BJ (cell line): ENCODE measurements around the gene AKAP11. TPM values are rescaled to one million over a fixed set of nuclear protein-coding genes. Genes with fewer than 3 reads are reported as not detected.
A peak's percentile ranks its signal among the peaks of the same experiment; 100 is the strongest.

Experiments used
- CTCF ChIA-PET: fragments of 350-600 bp; formaldehyde crosslinking; extraction: SDS; loops from one replicate; lab custom pipeline; 2021; ENCODE audit warnings: antibody characterized with exemption, inconsistent platforms; lab: Yijun Ruan, JAX
- POLR2A ChIA-PET: fragments of 300-600 bp; sonication (Branson Sonifier 250); formaldehyde crosslinking; extraction: SDS; loops from one replicate; lab custom pipeline; 2021; ENCODE audit warnings: antibody characterized with exemption; lab: Charles Lee
- DNase-seq: peaks from one replicate; pipeline ENCODE4 v3.0.0-alpha.2; 2011; ENCODE audit warnings: low read depth
- H3K27me3 ChIP-seq: 2 replicates; pipeline ENCODE4 v1.6.0; 2011; ENCODE audit warnings: low read length; ENCODE audit not compliant: control insufficient read depth, insufficient read depth
- H3K36me3 ChIP-seq: 2 replicates; pipeline ENCODE4 v1.5.1; 2011; ENCODE audit warnings: low read length; ENCODE audit not compliant: control insufficient read depth, insufficient read depth
- H3K4me3 ChIP-seq: 2 replicates; pipeline ENCODE4 v1.5.1; 2011; ENCODE audit warnings: low read depth, mild to moderate bottlenecking, control low read depth, low read length
- CTCF ChIP-seq: IDR thresholded peaks from 2 replicates; pipeline ENCODE4 v1.5.1; 2011; ENCODE audit warnings: low read depth, mild to moderate bottlenecking, control low read depth, inconsistent platforms, low read length, moderate library complexity; ENCODE audit not compliant: insufficient read depth
- polyA plus RNA-seq: library from polyadenylated mRNA; depleted of rRNA; stranded (reverse); fragments of >200 nt; gene quantifications from 2 replicates; pipeline ENCODE4 v1.2.3, GENCODE V29; 2011

The AKAP11 gene
- polyA plus RNA-seq, 1 experiment = 9.3 TPM

GRCh38 chr13:42260903-42261654 lies 10.9 kb upstream of the AKAP11 start:
- Histone ChIP-seq H3K27me3 (peaks cover 2% of the 10 kb centered on the region; the same call in 1 of the 2 replicates), H3K4me3 (no peak overlapping the region), H3K36me3 (no peaks in the 10 kb centered on the region)
- CTCF ChIA-PET = interaction anchor here (1.2 kb wide), 1 partner anchor 8 kb away, joined by 4 read pairs; no protein-coding TSS in a partner anchor
- no peak for TF ChIP-seq CTCF
- POLR2A ChIA-PET = no interaction called here
- DNase-seq = no peak

DNA sequence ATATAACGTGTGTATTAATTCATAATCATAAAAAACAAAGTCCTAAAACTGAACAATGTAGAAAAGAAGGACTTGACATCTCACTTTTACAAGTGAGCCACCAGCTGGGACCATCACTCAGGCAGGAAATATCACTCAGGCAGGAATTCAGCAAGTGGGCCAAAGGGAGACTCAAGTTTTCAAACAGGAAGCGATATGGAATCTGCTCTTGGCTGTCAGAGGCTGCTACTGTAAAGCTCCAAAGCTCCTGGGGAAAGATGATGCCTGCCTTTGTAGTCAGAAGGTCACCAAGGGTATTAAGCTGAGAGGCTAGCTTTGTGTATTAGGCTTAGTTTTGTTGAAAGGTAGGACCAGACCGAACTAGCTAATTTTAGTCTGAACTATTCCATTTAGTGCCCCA lies 5.5 kb upstream of the AKAP11 start:
- ChIA-PET CTCF (no interaction called here), POLR2A (no interaction called here)
- H3K36me3 ChIP-seq = no peaks in the 10 kb centered on the region
- no peak for DNase-seq
- TF ChIP-seq CTCF = no peak
- H3K27me3 ChIP-seq = peaks cover 2% of the 10 kb centered on the region; the same call in 1 of the 2 replicates
- no peak overlapping the region for H3K4me3 ChIP-seq

DNA sequence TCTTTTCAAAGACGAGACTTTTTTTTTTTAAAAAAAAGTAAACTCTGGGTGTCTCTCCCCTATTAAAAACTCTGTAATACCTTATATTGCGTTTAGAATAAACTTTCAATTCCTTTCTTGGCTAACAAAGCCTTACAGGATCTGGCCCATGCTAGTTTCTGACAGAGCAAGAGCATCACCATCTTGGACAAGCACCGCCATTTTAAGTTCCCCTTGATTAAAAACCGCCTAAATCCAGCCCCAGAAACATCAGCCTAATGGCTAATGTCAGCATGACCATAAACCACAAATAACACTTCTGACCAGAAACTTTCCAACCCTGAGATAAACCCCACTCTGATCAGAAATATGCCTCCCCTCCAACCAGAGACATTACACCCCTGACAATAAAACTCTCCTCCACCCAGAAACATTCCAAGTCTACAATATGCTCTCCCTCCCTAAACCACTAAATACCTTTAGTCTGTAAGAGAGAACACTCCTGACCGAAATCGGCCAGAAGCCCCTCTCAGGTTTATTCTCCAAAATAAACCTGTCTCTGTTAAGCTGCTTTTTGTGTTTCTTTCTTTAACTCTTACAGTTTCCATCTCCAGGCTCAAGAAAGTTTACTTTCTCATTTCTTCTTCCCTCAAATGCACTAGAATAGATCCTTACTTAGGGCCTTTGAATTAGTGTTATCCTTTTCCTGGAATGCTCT lies 1.6 kb upstream of the AKAP11 start:
- Histone ChIP-seq H3K36me3 (no peaks in the 10 kb centered on the region), H3K4me3 (no peak overlapping the region), H3K27me3 (no peaks in the 10 kb centered on the region)
- POLR2A ChIA-PET = no interaction called here
- DNase-seq = no peak
- no peak for TF ChIP-seq CTCF
- CTCF ChIA-PET = no interaction called here

DNA sequence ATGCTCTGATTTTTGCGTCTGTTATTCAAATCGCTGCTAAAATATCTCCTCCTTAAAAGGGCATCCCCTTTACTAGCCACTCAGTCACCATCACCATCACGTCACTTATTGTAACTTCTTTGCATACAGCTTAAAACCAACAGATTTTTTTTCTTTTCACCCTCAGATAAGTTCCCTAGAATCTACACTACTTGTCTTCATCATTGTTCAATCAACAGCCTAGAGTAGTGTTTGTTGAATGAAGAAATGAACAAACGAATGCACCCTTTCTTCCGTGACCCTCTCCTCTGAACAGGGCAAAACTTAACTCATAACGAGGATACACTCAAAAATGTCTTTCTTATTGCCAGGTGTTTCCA lies 1.1 kb upstream of the AKAP11 start:
- CTCF ChIA-PET = no interaction called here
- H3K27me3 ChIP-seq = no peaks in the 10 kb centered on the region

More for the DNA sequence above, 1.1 kb upstream of the AKAP11 start:
- Histone ChIP-seq H3K36me3 (no peaks in the 10 kb centered on the region), H3K4me3 (peak overlapping the region; percentile 89)
- POLR2A ChIA-PET = no interaction called here
- no peak for TF ChIP-seq CTCF
- DNase-seq = no peak
